ENCODE measurements around the gene VRK1. TPM values are rescaled to one million over a fixed set of nuclear protein-coding genes. Genes with fewer than 3 reads are reported as not detected.
A peak's percentile ranks its signal among the peaks of the same experiment; 100 is the strongest.

VRK1 gene
- total RNA-seq, 1 donor from 2014 or later, result 126 TPM

DNA sequence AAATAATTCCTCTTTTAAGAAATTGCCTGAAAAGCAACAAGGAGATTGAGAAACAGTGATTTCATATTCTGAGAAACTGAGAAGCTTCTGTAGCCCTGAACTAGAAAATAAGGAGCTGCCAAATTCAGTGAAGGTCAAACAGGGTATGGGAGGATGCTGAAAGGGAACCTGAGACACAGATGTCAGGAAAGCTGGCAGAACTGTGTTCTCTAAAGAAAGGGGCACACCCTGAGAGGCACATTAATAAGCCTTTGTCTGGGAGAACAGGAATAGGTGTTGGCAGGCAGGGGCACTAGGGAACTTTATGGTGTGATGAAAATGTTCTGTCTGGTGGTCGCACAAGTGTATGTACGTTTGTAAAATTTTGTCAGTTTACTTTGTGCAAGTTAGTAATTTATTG is 29.6 kb downstream of the VRK1 start:
- H3K4me3 Mint-ChIP-seq, result no peak overlapping the region
- H3K27me3 Mint-ChIP-seq (ENCODE audit: insufficient read depth, low read depth), result no peaks in the 10 kb centered on the region
- Histone ChIP-seq H3K9ac (no peak overlapping the region), H3K4me2 (peak overlapping the region; percentile 19), H3K36me3 (no peaks in the 10 kb centered on the region), H3K79me2 (ENCODE audit: low read depth) (peaks cover 100% of the 10 kb centered on the region), H3K27me3 (no peaks in the 10 kb centered on the region), H3K4me3 (no peak overlapping the region), H3F3A (ENCODE audit: low read depth) (no peaks in the 10 kb centered on the region), H3K9me3 (ENCODE audit: low read depth) (no peaks in the 10 kb centered on the region), H3K27ac (no peak overlapping the region), H3K4me1 (peaks cover 16% of the 10 kb centered on the region), H4K20me1 (ENCODE audit: low read depth) (peaks cover 29% of the 10 kb centered on the region), H2AFZ (replicated peaks) (no peak overlapping the region)
- DNase-seq (ENCODE audit: low spot score), result no peak
- peaks cover 21% of the 10 kb centered on the region for H3K36me3 Mint-ChIP-seq
- H3K4me1 Mint-ChIP-seq, result peaks cover 4% of the 10 kb centered on the region
- peaks cover 23% of the 10 kb centered on the region for H3K9me3 Mint-ChIP-seq
- TF ChIP-seq, protein P1, sequence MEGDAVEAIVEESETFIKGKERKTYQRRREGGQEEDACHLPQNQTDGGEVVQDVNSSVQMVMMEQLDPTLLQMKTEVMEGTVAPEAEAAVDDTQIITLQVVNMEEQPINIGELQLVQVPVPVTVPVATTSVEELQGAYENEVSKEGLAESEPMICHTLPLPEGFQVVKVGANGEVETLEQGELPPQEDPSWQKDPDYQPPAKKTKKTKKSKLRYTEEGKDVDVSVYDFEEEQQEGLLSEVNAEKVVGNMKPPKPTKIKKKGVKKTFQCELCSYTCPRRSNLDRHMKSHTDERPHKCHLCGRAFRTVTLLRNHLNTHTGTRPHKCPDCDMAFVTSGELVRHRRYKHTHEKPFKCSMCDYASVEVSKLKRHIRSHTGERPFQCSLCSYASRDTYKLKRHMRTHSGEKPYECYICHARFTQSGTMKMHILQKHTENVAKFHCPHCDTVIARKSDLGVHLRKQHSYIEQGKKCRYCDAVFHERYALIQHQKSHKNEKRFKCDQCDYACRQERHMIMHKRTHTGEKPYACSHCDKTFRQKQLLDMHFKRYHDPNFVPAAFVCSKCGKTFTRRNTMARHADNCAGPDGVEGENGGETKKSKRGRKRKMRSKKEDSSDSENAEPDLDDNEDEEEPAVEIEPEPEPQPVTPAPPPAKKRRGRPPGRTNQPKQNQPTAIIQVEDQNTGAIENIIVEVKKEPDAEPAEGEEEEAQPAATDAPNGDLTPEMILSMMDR (IDR thresholded peaks at IDR 0.05), result no peak
- TF ChIP-seq EZH2 (IDR thresholded peaks at IDR 0.05), result no peak
- no peak for TF ChIP-seq EZH2phosphoT487 (IDR thresholded peaks at IDR 0.05)
- H3K27ac Mint-ChIP-seq, result no peak overlapping the region

DNA sequence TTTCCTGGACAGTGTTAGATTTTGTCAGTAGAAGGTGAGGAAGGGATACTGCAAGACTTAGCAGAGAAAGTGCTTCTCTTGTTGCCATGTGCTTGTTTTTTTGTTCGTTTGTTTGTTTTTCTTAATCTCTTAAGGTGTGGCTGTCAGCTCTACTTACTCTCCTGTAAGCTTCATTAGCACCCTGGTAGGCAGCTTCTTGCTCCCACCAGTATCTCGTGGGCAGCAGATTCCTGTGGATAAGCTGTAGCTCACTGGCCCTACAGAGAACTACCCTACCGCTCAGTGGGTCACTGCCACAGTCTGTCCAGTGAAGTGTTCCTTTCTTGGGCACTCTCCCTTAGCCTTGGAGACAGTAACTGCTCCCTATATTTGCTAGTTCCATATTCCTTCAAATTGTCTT is 30.1 kb downstream of the VRK1 start:
- Mint-ChIP-seq H3K27me3 (ENCODE audit: insufficient read depth, low read depth) (no peaks in the 10 kb centered on the region), H3K36me3 (peaks cover 21% of the 10 kb centered on the region), H3K4me1 (peaks cover 4% of the 10 kb centered on the region), H3K4me3 (no peak overlapping the region), H3K27ac (no peak overlapping the region), H3K9me3 (peaks cover 23% of the 10 kb centered on the region)
- Histone ChIP-seq H3K4me3 (no peak overlapping the region), H4K20me1 (ENCODE audit: low read depth) (peaks cover 26% of the 10 kb centered on the region), H2AFZ (replicated peaks) (no peak overlapping the region), H3K9ac (no peak overlapping the region), H3K79me2 (ENCODE audit: low read depth) (peaks cover 100% of the 10 kb centered on the region), H3K9me3 (ENCODE audit: low read depth) (no peaks in the 10 kb centered on the region), H3K4me1 (peaks cover 16% of the 10 kb centered on the region), H3F3A (ENCODE audit: low read depth) (no peaks in the 10 kb centered on the region), H3K27ac (no peak overlapping the region), H3K27me3 (no peaks in the 10 kb centered on the region), H3K4me2 (peak overlapping the region; percentile 19), H3K36me3 (no peaks in the 10 kb centered on the region)
- DNase-seq (ENCODE audit: low spot score), result peak; percentile 26
- TF ChIP-seq EZH2 (IDR thresholded peaks at IDR 0.05) (no peak), EZH2phosphoT487 (IDR thresholded peaks at IDR 0.05) (no peak)
- TF ChIP-seq, protein P1 (IDR thresholded peaks at IDR 0.05), result no peak

DNA sequence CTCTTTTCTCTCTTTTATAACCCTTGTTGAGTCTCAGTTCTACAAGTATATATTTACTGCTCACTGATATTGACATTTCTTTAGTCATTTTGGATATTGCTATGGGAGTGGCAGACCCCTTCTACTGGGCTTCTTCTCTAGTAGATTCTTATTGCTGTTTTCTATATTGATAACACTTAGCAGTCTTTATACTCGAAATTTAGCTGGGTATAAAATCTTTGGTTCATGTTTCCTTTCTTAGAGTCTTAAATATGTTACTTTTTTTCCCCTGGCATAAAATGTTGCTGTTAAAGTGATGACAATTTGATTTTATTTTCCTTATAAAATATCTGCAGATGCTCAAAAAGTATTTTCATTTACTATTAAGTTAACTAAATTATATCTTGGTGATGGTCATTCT is 32.6 kb downstream of the VRK1 start:
- H3K4me1 Mint-ChIP-seq, result peaks cover 4% of the 10 kb centered on the region

More for the DNA sequence above, 32.6 kb downstream of the VRK1 start:
- Histone ChIP-seq H3K27ac (no peak overlapping the region), H3K9ac (no peak overlapping the region), H3K4me3 (no peak overlapping the region), H3K27me3 (no peaks in the 10 kb centered on the region), H3K9me3 (ENCODE audit: low read depth) (no peaks in the 10 kb centered on the region), H3K36me3 (peaks cover 2% of the 10 kb centered on the region), H3K4me1 (peaks cover 16% of the 10 kb centered on the region), H3K4me2 (no peak overlapping the region), H3K79me2 (ENCODE audit: low read depth) (peaks cover 81% of the 10 kb centered on the region), H4K20me1 (ENCODE audit: low read depth) (peaks cover 19% of the 10 kb centered on the region), H2AFZ (replicated peaks) (no peak overlapping the region), H3F3A (ENCODE audit: low read depth) (no peaks in the 10 kb centered on the region)
- Mint-ChIP-seq H3K27ac (no peak overlapping the region), H3K9me3 (peaks cover 18% of the 10 kb centered on the region), H3K4me3 (no peak overlapping the region), H3K36me3 (peaks cover 26% of the 10 kb centered on the region), H3K27me3 (ENCODE audit: insufficient read depth, low read depth) (no peaks in the 10 kb centered on the region)
- TF ChIP-seq, protein P1 (IDR thresholded peaks at IDR 0.05), result no peak
- TF ChIP-seq EZH2 (IDR thresholded peaks at IDR 0.05) (no peak), EZH2phosphoT487 (IDR thresholded peaks at IDR 0.05) (no peak)
- no peak for DNase-seq (ENCODE audit: low spot score)

All from neural progenitor cell (in vitro differentiated cells).